Measurements from ENCODE around the gene MPL. TPM values are rescaled to one million over a fixed set of nuclear protein-coding genes. Genes with fewer than 3 reads are reported as not detected.

MPL gene
- 29.3 TPM for polyA plus RNA-seq (2013)

GRCh38 chr1:43337588-43337987, at the start of gene MPL:
MPL (plus strand) TSS chr1:43337818; CDS start chr1:43337849, 31 bp downstream.
- 7% methylated on average over 2 of the region's 3 CpGs for WGBS (ENCODE audit: insufficient coverage)
- no peaks in the 10 kb centered on the region for H3K9me3 ChIP-seq (ENCODE audit: control extremely low read depth in 1 of 5, control insufficient read depth in 4 of 5, insufficient read depth in 2 of 5, low read depth in 1 of 5, low read length in 4 of 5)
- H3K4me1 ChIP-seq (ENCODE audit: control extremely low read depth in 1 of 4, control insufficient read depth in 4 of 4, insufficient read depth in 4 of 4, low read length in 3 of 4): peaks cover 3 to 49% (median 29%) of the 10 kb centered on the region in 4 experiments
- no peaks in the 10 kb centered on the region for H3K27me3 ChIP-seq (replicated peaks in 2 of 5; ENCODE audit: control insufficient read depth in 4 of 5, insufficient read depth in 5 of 5, low read length in 4 of 5)
- H3K27ac ChIP-seq (ENCODE audit: insufficient read depth in 1 of 2, low read depth in 1 of 2, low read length in 2 of 2, poor library complexity in 1 of 2, severe bottlenecking in 2 of 2): peak within 1 kb of the TSS; percentile 43 to 72
- peak within 1 kb of the TSS; percentile 4 to 88 (median 64) for H3K4me3 ChIP-seq (ENCODE audit: control insufficient read depth in 1 of 7, extremely low read depth in 1 of 7, insufficient read depth in 4 of 7, low read depth in 2 of 7, low read length in 6 of 7)
- POLR2A ChIA-PET: no interaction called here
- CTCF ChIA-PET: interaction anchor here (1.5 to 1.8 kb wide), 2 partner anchors 51 to 98 kb away, joined by 3 to 7 read pairs; no protein-coding TSS in a partner anchor
- peaks cover 0 to 21% (median 11%) of the 10 kb centered on the region in 4 experiments for H3K36me3 ChIP-seq (ENCODE audit: control insufficient read depth in 4 of 4, insufficient read depth in 4 of 4, low read length in 3 of 4)
- DNase-seq: peak in 2 of 3 donors; percentile 30 to 46

GRCh38 chr1:43288058-43288784, 49.4 kb upstream of the MPL start:
- no peak overlapping the region for H3K4me3 ChIP-seq (ENCODE audit: control insufficient read depth in 1 of 7, extremely low read depth in 1 of 7, insufficient read depth in 4 of 7, low read depth in 2 of 7, low read length in 6 of 7)

GRCh38 chr1:43288785-43289706, 48.6 kb upstream of the MPL start:
- Histone ChIP-seq H3K27me3 (replicated peaks in 2 of 5; ENCODE audit: control insufficient read depth in 4 of 5, insufficient read depth in 5 of 5, low read length in 4 of 5) (no peaks in the 10 kb centered on the region), H3K4me3 (ENCODE audit: control insufficient read depth in 1 of 7, extremely low read depth in 1 of 7, insufficient read depth in 4 of 7, low read depth in 2 of 7, low read length in 6 of 7) (no peak overlapping the region), H3K27ac (ENCODE audit: insufficient read depth in 1 of 2, low read depth in 1 of 2, low read length in 2 of 2, poor library complexity in 1 of 2, severe bottlenecking in 2 of 2) (no peak overlapping the region), H3K4me1 (ENCODE audit: control extremely low read depth in 1 of 4, control insufficient read depth in 4 of 4, insufficient read depth in 4 of 4, low read length in 3 of 4) (peaks cover 0 to 9% (median 0%) of the 10 kb centered on the region in 4 experiments), H3K9me3 (ENCODE audit: control extremely low read depth in 1 of 5, control insufficient read depth in 4 of 5, insufficient read depth in 2 of 5, low read depth in 1 of 5, low read length in 4 of 5) (no peaks in the 10 kb centered on the region), H3K36me3 (ENCODE audit: control insufficient read depth in 4 of 4, insufficient read depth in 4 of 4, low read length in 3 of 4) (no peaks in the 10 kb centered on the region)
- CTCF ChIA-PET: no interaction called here
- DNase-seq: no peak
- POLR2A ChIA-PET: no interaction called here
- WGBS (ENCODE audit: insufficient coverage): 94% methylated on average over 11 of the region's 12 CpGs

More at GRCh38 chr1:43288058-43288784, 49.4 kb upstream of the MPL start:
- WGBS (ENCODE audit: insufficient coverage): 97% methylated on average over 7 of the region's 9 CpGs
- CTCF ChIA-PET: interaction anchor here (0.6 kb wide), 1 partner anchor 56 kb away, joined by 3 read pairs; no protein-coding TSS in a partner anchor
- Histone ChIP-seq H3K9me3 (ENCODE audit: control extremely low read depth in 1 of 5, control insufficient read depth in 4 of 5, insufficient read depth in 2 of 5, low read depth in 1 of 5, low read length in 4 of 5) (no peaks in the 10 kb centered on the region), H3K4me1 (ENCODE audit: control extremely low read depth in 1 of 4, control insufficient read depth in 4 of 4, insufficient read depth in 4 of 4, low read length in 3 of 4) (peaks cover 0 to 6% (median 0%) of the 10 kb centered on the region in 4 experiments), H3K27ac (ENCODE audit: insufficient read depth in 1 of 2, low read depth in 1 of 2, low read length in 2 of 2, poor library complexity in 1 of 2, severe bottlenecking in 2 of 2) (no peak overlapping the region), H3K36me3 (ENCODE audit: control insufficient read depth in 4 of 4, insufficient read depth in 4 of 4, low read length in 3 of 4) (no peaks in the 10 kb centered on the region), H3K27me3 (replicated peaks in 2 of 5; ENCODE audit: control insufficient read depth in 4 of 5, insufficient read depth in 5 of 5, low read length in 4 of 5) (no peaks in the 10 kb centered on the region)
- POLR2A ChIA-PET: no interaction called here
- no peak for DNase-seq

- 100% methylated on average over 5 of the region's 7 CpGs for WGBS (ENCODE audit: insufficient coverage)
- Histone ChIP-seq H3K27me3 (replicated peaks in 2 of 5; ENCODE audit: control insufficient read depth in 4 of 5, insufficient read depth in 5 of 5, low read length in 4 of 5) (no peaks in the 10 kb centered on the region), H3K27ac (ENCODE audit: insufficient read depth in 1 of 2, low read depth in 1 of 2, low read length in 2 of 2, poor library complexity in 1 of 2, severe bottlenecking in 2 of 2) (no peak overlapping the region), H3K9me3 (ENCODE audit: control extremely low read depth in 1 of 5, control insufficient read depth in 4 of 5, insufficient read depth in 2 of 5, low read depth in 1 of 5, low read length in 4 of 5) (no peaks in the 10 kb centered on the region), H3K36me3 (ENCODE audit: control insufficient read depth in 4 of 4, insufficient read depth in 4 of 4, low read length in 3 of 4) (no peaks in the 10 kb centered on the region), H3K4me1 (ENCODE audit: control extremely low read depth in 1 of 4, control insufficient read depth in 4 of 4, insufficient read depth in 4 of 4, low read length in 3 of 4) (peaks cover 1 to 17% (median 7%) of the 10 kb centered on the region in 4 experiments), H3K4me3 (ENCODE audit: control insufficient read depth in 1 of 7, extremely low read depth in 1 of 7, insufficient read depth in 4 of 7, low read depth in 2 of 7, low read length in 6 of 7) (no peak overlapping the region)
- no peak for DNase-seq
- ChIA-PET CTCF (interaction anchor here (1.4 kb wide), 1 partner anchor 92 kb away, joined by 3 read pairs; no protein-coding TSS in a partner anchor), POLR2A (no interaction called here)
These were observed 45.4 kb upstream of the MPL start for GRCh38 chr1:43292216-43292615.

- Histone ChIP-seq H3K36me3 (ENCODE audit: control insufficient read depth in 4 of 4, insufficient read depth in 4 of 4, low read length in 3 of 4) (no peaks in the 10 kb centered on the region), H3K4me3 (ENCODE audit: control insufficient read depth in 1 of 7, extremely low read depth in 1 of 7, insufficient read depth in 4 of 7, low read depth in 2 of 7, low read length in 6 of 7) (no peak overlapping the region), H3K4me1 (ENCODE audit: control extremely low read depth in 1 of 4, control insufficient read depth in 4 of 4, insufficient read depth in 4 of 4, low read length in 3 of 4) (peaks cover 1 to 17% (median 7%) of the 10 kb centered on the region in 4 experiments), H3K27me3 (replicated peaks in 2 of 5; ENCODE audit: control insufficient read depth in 4 of 5, insufficient read depth in 5 of 5, low read length in 4 of 5) (no peaks in the 10 kb centered on the region), H3K9me3 (ENCODE audit: control extremely low read depth in 1 of 5, control insufficient read depth in 4 of 5, insufficient read depth in 2 of 5, low read depth in 1 of 5, low read length in 4 of 5) (no peaks in the 10 kb centered on the region), H3K27ac (ENCODE audit: insufficient read depth in 1 of 2, low read depth in 1 of 2, low read length in 2 of 2, poor library complexity in 1 of 2, severe bottlenecking in 2 of 2) (no peak overlapping the region)
- ChIA-PET POLR2A (no interaction called here), CTCF (interaction anchor here (1.3 to 1.7 kb wide), 3 partner anchors 19 to 92 kb away, joined by 3 to 5 read pairs (median 4); no protein-coding TSS in a partner anchor)
- WGBS (ENCODE audit: insufficient coverage): 86% methylated on average over 5 of the region's 5 CpGs
- no peak for DNase-seq
These were observed 44.9 kb upstream of the MPL start for GRCh38 chr1:43292679-43293078.

- Histone ChIP-seq H3K27ac (ENCODE audit: insufficient read depth in 1 of 2, low read depth in 1 of 2, low read length in 2 of 2, poor library complexity in 1 of 2, severe bottlenecking in 2 of 2) (no peak overlapping the region), H3K4me3 (ENCODE audit: control insufficient read depth in 1 of 7, extremely low read depth in 1 of 7, insufficient read depth in 4 of 7, low read depth in 2 of 7, low read length in 6 of 7) (no peak overlapping the region), H3K36me3 (ENCODE audit: control insufficient read depth in 4 of 4, insufficient read depth in 4 of 4, low read length in 3 of 4) (no peaks in the 10 kb centered on the region), H3K4me1 (ENCODE audit: control extremely low read depth in 1 of 4, control insufficient read depth in 4 of 4, insufficient read depth in 4 of 4, low read length in 3 of 4) (peaks cover 1 to 17% (median 7%) of the 10 kb centered on the region in 4 experiments), H3K27me3 (replicated peaks in 2 of 5; ENCODE audit: control insufficient read depth in 4 of 5, insufficient read depth in 5 of 5, low read length in 4 of 5) (no peaks in the 10 kb centered on the region), H3K9me3 (ENCODE audit: control extremely low read depth in 1 of 5, control insufficient read depth in 4 of 5, insufficient read depth in 2 of 5, low read depth in 1 of 5, low read length in 4 of 5) (no peaks in the 10 kb centered on the region)
- ChIA-PET POLR2A (no interaction called here), CTCF (interaction anchor here (0.8 to 2.0 kb wide), 7 partner anchors 9 to 91 kb away, joined by 3 to 6 read pairs (median 4); partner anchors contain the start of gene C1orf210)
- no peak for DNase-seq
- 100% methylated on average over 1 of the region's 2 CpGs for WGBS (ENCODE audit: insufficient coverage)
These were observed 44.4 kb upstream of the MPL start for GRCh38 chr1:43293176-43293575.

All from common myeloid progenitor, CD34-positive (primary cell).